ENCODE results near the gene TVP23A.

GRCh38 chr16:10743227-10743609 is 75.4 kb downstream of the TVP23A start:
- TF ChIP-seq CTCF (IDR thresholded peaks at IDR 0.05): no peak
- TF ChIP-seq ZFX (IDR thresholded peaks at IDR 0.05; ENCODE audit: borderline replicate concordance): no peak
